ENCODE results near the gene ATP6V0D1. TPM values are rescaled to one million over a fixed set of nuclear protein-coding genes. Genes with fewer than 3 reads are reported as not detected.

Gene ATP6V0D1
- total RNA-seq, 1 donor from 2014 or later, result 155 TPM

DNA sequence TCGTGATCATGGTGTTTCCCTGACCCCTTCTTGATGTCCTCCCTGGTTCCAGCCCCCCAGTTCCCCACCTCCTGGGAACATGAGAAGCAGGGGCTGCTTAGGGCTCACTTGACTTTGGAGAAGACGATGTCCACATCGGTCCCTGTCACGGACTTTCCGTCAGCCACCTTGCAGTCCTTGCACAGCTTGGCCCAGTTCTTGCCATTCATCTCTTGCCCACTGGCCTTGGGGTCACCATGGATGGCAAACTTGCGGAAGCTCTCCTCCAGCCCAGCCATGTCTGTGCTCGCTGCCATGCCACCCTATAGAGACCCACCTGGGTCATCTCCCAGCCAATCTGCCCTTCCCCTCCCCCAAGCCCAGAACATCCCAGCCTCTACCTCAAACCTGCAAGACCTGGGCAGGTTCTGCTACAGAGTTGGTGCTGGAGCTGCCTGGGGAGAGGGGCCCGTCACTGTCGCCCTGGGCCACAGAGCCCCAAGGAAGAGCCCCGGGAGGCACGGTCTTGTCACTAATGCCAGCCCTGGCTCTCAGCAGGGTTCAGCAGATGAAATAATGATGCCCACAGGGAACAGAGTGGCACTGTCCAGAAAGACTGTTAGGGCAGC lies 90.0 kb downstream of the ATP6V0D1 start:
- no peak for DNase-seq

- DNase-seq, result no peak
These were observed 90.8 kb downstream of the ATP6V0D1 start for GRCh38 chr16:67389911-67390815.

GRCh38 chr16:67388591-67388990 lies 92.4 kb downstream of the ATP6V0D1 start:
- DNase-seq, result no peak

GRCh38 chr16:67388191-67388590 lies 92.8 kb downstream of the ATP6V0D1 start:
- DNase-seq, result no peak

Other genes starting within 250 kb of the ATP6V0D1 start
- 25.5 and 37.4 TPM in 2 replicates for gene FHOD1, start 233.7 kb downstream of the ATP6V0D1 start, total RNA-seq
- gene SLC9A5, start 232.2 kb downstream of the ATP6V0D1 start, total RNA-seq, result 0.56 and 1.2 TPM in 2 replicates
- 10.0 and 16.5 TPM in 2 replicates for gene PLEKHG4, start 201.6 kb downstream of the ATP6V0D1 start, total RNA-seq
- gene KCTD19, start 154.4 kb downstream of the ATP6V0D1 start, total RNA-seq, result under 0.01 TPM in 1 of 2 replicates, not detected in the other
- gene LRRC36, start 154.3 kb downstream of the ATP6V0D1 start, total RNA-seq, result not detected in 2 replicates
- gene TPPP3, start 87.7 kb downstream of the ATP6V0D1 start, total RNA-seq, result 0.19 TPM in 1 of 2 replicates, not detected in the other
- gene ZDHHC1, start 64.7 kb downstream of the ATP6V0D1 start, total RNA-seq, result 3.7 and 6.3 TPM in 2 replicates
- 0.23 TPM in 1 of 2 replicates, not detected in the other for gene HSD11B2, start 50.0 kb downstream of the ATP6V0D1 start, total RNA-seq
- not detected in 2 replicates for gene AGRP, start 2.4 kb upstream of the ATP6V0D1 start, total RNA-seq
- gene RIPOR1, start 47.7 kb upstream of the ATP6V0D1 start, total RNA-seq, result 74.9 and 149 TPM in 2 replicates
- gene CTCF, start 81.4 kb upstream of the ATP6V0D1 start, total RNA-seq, result 30.3 and 36.3 TPM in 2 replicates
- 0.56 and 0.85 TPM in 2 replicates for gene CARMIL2, start 164.0 kb upstream of the ATP6V0D1 start, total RNA-seq
- 14.5 and 17.8 TPM in 2 replicates for gene ACD, start 179.1 kb upstream of the ATP6V0D1 start, total RNA-seq
- gene PARD6A, start 179.8 kb upstream of the ATP6V0D1 start, total RNA-seq, result 6.3 and 7.0 TPM in 2 replicates
- 18.1 and 20.1 TPM in 2 replicates for gene ENKD1, start 185.6 kb upstream of the ATP6V0D1 start, total RNA-seq
- 3.7 and 3.9 TPM in 2 replicates for gene C16orf86, start 185.7 kb upstream of the ATP6V0D1 start, total RNA-seq
- 69.8 and 88.1 TPM in 2 replicates for gene GFOD2, start 238.2 kb upstream of the ATP6V0D1 start, total RNA-seq

All from dermis blood vessel endothelial cell (primary cell).